Neural progenitor cell (in vitro differentiated cells): ENCODE data around the gene AUTS2. TPM values are rescaled to one million over a fixed set of nuclear protein-coding genes. Genes with fewer than 3 reads are reported as not detected.

ENCODE experiments used
- DNase-seq: peaks from one replicate; pipeline ENCODE4 v3.0.0-alpha.2; 2016; ENCODE audit warnings: low spot score
- H2AFZ ChIP-seq: fragments of 200-600 bp; sonication (generic); replicated peaks from 2 replicates; pipeline ENCODE4 v1.6.1; 2016; ENCODE audit warnings: antibody characterized with exemption
- H3F3A ChIP-seq: fragments of 200-600 bp; sonication (generic); 2 replicates; pipeline ENCODE4 v1.6.1; 2016; ENCODE audit warnings: antibody characterized with exemption, low read depth
- H3K27ac ChIP-seq: fragments of 200-600 bp; sonication (generic); 2 replicates; pipeline ENCODE4 v1.5.1; 2016; ENCODE audit warnings: mild to moderate bottlenecking
- H3K27me3 ChIP-seq: fragments of 200-600 bp; sonication (generic); 2 replicates; pipeline ENCODE4 v1.6.1; 2016; ENCODE audit warnings: mild to moderate bottlenecking, moderate library complexity
- H3K36me3 ChIP-seq: fragments of 200-600 bp; sonication (generic); 2 replicates; pipeline ENCODE4 v1.5.1; 2016
- H3K4me1 ChIP-seq: fragments of 200-600 bp; sonication (generic); 2 replicates; pipeline ENCODE4 v1.6.1; 2016; ENCODE audit warnings: mixed run types
- H3K4me2 ChIP-seq: fragments of 200-600 bp; sonication (generic); 2 replicates; pipeline ENCODE4 v1.6.1; 2016
- H3K4me3 ChIP-seq: fragments of 200-600 bp; sonication (generic); 2 replicates; pipeline ENCODE4 v1.5.1; 2016
- H3K79me2 ChIP-seq: fragments of 200-600 bp; sonication (generic); 2 replicates; pipeline ENCODE4 v1.6.1; 2016; ENCODE audit warnings: low read depth
- H3K9ac ChIP-seq: fragments of 200-600 bp; sonication (generic); 2 replicates; pipeline ENCODE4 v1.6.1; 2016
- H3K9me3 ChIP-seq: fragments of 200-600 bp; sonication (generic); 2 replicates; pipeline ENCODE4 v1.5.1; 2016; ENCODE audit warnings: low read depth
- H4K20me1 ChIP-seq: fragments of 200-600 bp; sonication (generic); 2 replicates; pipeline ENCODE4 v1.6.1; 2016; ENCODE audit warnings: low read depth
- H3K27ac Mint-ChIP-seq: 3 replicates; pipeline ENCODE4 v1.8.0; 2021; ENCODE audit warnings: mixed read lengths
- H3K27me3 Mint-ChIP-seq: 2 replicates; pipeline ENCODE4 v1.8.0; 2022; ENCODE audit warnings: low read depth, mild to moderate bottlenecking, inconsistent platforms, moderate library complexity, mixed read lengths; ENCODE audit not compliant: insufficient read depth
- H3K36me3 Mint-ChIP-seq: 3 replicates; pipeline ENCODE4 v1.8.0; 2021; ENCODE audit warnings: mixed read lengths
- H3K4me1 Mint-ChIP-seq: 3 replicates; pipeline ENCODE4 v1.8.0; 2021; ENCODE audit warnings: mixed read lengths
- H3K4me3 Mint-ChIP-seq: 3 replicates; pipeline ENCODE4 v1.8.0; 2021; ENCODE audit warnings: mild to moderate bottlenecking, moderate library complexity, mixed read lengths
- H3K9me3 Mint-ChIP-seq: 3 replicates; pipeline ENCODE4 v1.8.0; 2020; ENCODE audit warnings: mixed read lengths
- EZH2 ChIP-seq: fragments of 200-600 bp; sonication (generic); IDR thresholded peaks from 2 replicates; pipeline ENCODE4 v1.6.1; 2017; ENCODE audit warnings: antibody characterized with exemption, mild to moderate bottlenecking, moderate library complexity
- EZH2phosphoT487 ChIP-seq: fragments of 200-600 bp; sonication (generic); IDR thresholded peaks from 2 replicates; pipeline ENCODE4 v1.6.1; 2017; ENCODE audit warnings: antibody characterized with exemption
- total RNA-seq: library from RNA; depleted of rRNA; stranded (reverse); fragments of >200 nt; gene quantifications from 2 replicates; pipeline ENCODE4 v1.2.3, GENCODE V29; 2015; ENCODE audit warnings: low replicate concordance
- TF ChIP-seq, protein P1 (sequence below): fragments of 200-600 bp; sonication (generic); IDR thresholded peaks from 2 replicates; pipeline ENCODE4 v1.5.1; 2017; ENCODE audit warnings: antibody characterized with exemption, mild to moderate bottlenecking

The AUTS2 gene
- total RNA-seq, 1 donor from 2014 or later: 50.0 TPM

DNA sequence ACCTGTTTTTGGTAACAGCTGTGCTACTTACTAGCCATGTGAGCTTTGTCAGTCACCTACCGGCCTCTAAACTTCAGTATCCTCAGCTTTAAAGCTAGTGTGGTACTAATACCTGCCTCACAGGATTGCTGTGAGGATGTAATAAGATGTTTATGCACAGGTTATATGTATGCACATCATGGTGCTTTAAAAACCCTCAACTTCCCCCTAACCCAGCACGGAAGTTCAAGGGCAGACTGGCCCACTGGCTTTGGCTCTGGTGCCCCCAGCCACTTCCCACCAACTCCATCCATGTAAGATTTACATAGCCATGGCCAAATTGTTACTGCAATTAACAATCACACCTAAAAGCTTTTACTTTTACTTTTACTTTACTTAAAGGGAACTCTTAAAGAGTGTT lies 857.6 kb downstream of the AUTS2 start:
- Mint-ChIP-seq H3K36me3 (peaks cover 2% of the 10 kb centered on the region), H3K9me3 (no peaks in the 10 kb centered on the region), H3K27ac (no peak overlapping the region), H3K4me3 (no peak overlapping the region), H3K4me1 (peaks cover 28% of the 10 kb centered on the region), H3K27me3 (peaks cover 2% of the 10 kb centered on the region)
- Histone ChIP-seq H3K79me2 (no peaks in the 10 kb centered on the region), H2AFZ (no peak overlapping the region), H4K20me1 (no peaks in the 10 kb centered on the region), H3K9me3 (no peaks in the 10 kb centered on the region), H3K4me3 (no peak overlapping the region), H3K4me1 (peaks cover 8% of the 10 kb centered on the region), H3K4me2 (no peak overlapping the region), H3K27ac (no peak overlapping the region), H3K9ac (no peak overlapping the region), H3K27me3 (no peaks in the 10 kb centered on the region), H3K36me3 (no peaks in the 10 kb centered on the region), H3F3A (peaks cover 2% of the 10 kb centered on the region)
- no peak for DNase-seq
- TF ChIP-seq EZH2phosphoT487 (no peak), EZH2 (no peak)
- TF ChIP-seq, protein P1, sequence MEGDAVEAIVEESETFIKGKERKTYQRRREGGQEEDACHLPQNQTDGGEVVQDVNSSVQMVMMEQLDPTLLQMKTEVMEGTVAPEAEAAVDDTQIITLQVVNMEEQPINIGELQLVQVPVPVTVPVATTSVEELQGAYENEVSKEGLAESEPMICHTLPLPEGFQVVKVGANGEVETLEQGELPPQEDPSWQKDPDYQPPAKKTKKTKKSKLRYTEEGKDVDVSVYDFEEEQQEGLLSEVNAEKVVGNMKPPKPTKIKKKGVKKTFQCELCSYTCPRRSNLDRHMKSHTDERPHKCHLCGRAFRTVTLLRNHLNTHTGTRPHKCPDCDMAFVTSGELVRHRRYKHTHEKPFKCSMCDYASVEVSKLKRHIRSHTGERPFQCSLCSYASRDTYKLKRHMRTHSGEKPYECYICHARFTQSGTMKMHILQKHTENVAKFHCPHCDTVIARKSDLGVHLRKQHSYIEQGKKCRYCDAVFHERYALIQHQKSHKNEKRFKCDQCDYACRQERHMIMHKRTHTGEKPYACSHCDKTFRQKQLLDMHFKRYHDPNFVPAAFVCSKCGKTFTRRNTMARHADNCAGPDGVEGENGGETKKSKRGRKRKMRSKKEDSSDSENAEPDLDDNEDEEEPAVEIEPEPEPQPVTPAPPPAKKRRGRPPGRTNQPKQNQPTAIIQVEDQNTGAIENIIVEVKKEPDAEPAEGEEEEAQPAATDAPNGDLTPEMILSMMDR: no peak

DNA sequence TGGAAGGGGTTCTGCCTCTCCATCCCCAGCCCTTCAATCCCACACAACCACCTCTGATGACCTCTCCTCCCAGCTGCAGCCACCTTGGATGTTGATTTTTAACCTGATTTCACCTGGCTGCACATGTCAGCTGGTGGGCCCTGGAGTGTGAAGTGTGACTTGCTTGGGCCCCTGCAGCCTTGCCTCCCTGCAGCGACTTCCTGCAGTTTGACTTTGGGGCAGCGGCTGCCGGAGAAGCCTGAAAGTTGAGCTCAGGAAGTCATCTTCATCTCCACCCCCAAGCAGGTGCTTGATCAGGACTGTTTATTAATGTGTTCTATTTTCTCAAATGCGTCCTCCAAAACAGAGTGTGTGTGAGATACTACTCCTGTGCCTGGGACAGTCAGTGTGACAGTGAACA lies 858.4 kb downstream of the AUTS2 start:
- Histone ChIP-seq H3K27ac (no peak overlapping the region), H3K27me3 (no peaks in the 10 kb centered on the region), H3K4me3 (no peak overlapping the region), H3K79me2 (no peaks in the 10 kb centered on the region), H4K20me1 (no peaks in the 10 kb centered on the region), H3K9me3 (no peaks in the 10 kb centered on the region), H3K9ac (no peak overlapping the region), H3K36me3 (no peaks in the 10 kb centered on the region), H3K4me1 (peaks cover 8% of the 10 kb centered on the region), H3K4me2 (no peak overlapping the region), H3F3A (peaks cover 2% of the 10 kb centered on the region), H2AFZ (no peak overlapping the region)
- no peak overlapping the region for H3K4me3 Mint-ChIP-seq
- peaks cover 2% of the 10 kb centered on the region for H3K36me3 Mint-ChIP-seq
- H3K27ac Mint-ChIP-seq: no peak overlapping the region
- DNase-seq: no peak
- TF ChIP-seq EZH2phosphoT487: no peak
- TF ChIP-seq, protein P1: no peak
- TF ChIP-seq EZH2: no peak
- no peaks in the 10 kb centered on the region for H3K9me3 Mint-ChIP-seq
- peaks cover 2% of the 10 kb centered on the region for H3K27me3 Mint-ChIP-seq
- H3K4me1 Mint-ChIP-seq: peaks cover 29% of the 10 kb centered on the region

DNA sequence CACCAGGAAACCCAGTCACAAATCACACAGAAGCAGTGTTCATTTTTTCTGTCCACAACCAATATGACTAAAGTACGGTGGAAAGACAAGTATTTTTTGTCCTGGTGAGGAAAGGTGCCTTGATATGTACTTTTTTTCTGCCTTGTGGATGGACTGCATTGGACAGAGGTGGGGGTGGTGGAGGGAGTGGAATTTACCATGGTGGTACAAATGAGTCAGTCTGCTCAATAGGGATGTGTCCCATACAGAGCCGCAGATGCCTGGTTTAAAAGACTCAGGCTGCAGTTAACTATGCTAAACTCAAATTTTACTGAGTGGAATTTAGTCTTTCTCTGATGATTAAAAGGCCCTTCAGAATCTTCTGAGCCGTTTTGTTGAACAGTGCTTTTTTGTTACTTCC lies 859.2 kb downstream of the AUTS2 start:
- DNase-seq: no peak
- H3K27ac ChIP-seq: no peak overlapping the region
- H2AFZ ChIP-seq: no peak overlapping the region
- no peak overlapping the region for H3K4me3 ChIP-seq
- peaks cover 8% of the 10 kb centered on the region for H3K4me1 ChIP-seq
- H3K27ac Mint-ChIP-seq: peak overlapping the region; percentile 70
- H3K36me3 Mint-ChIP-seq: peaks cover 2% of the 10 kb centered on the region
- no peaks in the 10 kb centered on the region for H3K36me3 ChIP-seq
- H3K4me2 ChIP-seq: no peak overlapping the region
- no peak overlapping the region for H3K9ac ChIP-seq
- H3K4me3 Mint-ChIP-seq: no peak overlapping the region
- H4K20me1 ChIP-seq: no peaks in the 10 kb centered on the region
- H3F3A ChIP-seq: peaks cover 2% of the 10 kb centered on the region
- H3K27me3 Mint-ChIP-seq: peaks cover 2% of the 10 kb centered on the region
- no peaks in the 10 kb centered on the region for H3K9me3 ChIP-seq
- H3K9me3 Mint-ChIP-seq: no peaks in the 10 kb centered on the region
- H3K27me3 ChIP-seq: no peaks in the 10 kb centered on the region
- no peaks in the 10 kb centered on the region for H3K79me2 ChIP-seq
- no peak for TF ChIP-seq EZH2phosphoT487
- peaks cover 29% of the 10 kb centered on the region for H3K4me1 Mint-ChIP-seq

DNA sequence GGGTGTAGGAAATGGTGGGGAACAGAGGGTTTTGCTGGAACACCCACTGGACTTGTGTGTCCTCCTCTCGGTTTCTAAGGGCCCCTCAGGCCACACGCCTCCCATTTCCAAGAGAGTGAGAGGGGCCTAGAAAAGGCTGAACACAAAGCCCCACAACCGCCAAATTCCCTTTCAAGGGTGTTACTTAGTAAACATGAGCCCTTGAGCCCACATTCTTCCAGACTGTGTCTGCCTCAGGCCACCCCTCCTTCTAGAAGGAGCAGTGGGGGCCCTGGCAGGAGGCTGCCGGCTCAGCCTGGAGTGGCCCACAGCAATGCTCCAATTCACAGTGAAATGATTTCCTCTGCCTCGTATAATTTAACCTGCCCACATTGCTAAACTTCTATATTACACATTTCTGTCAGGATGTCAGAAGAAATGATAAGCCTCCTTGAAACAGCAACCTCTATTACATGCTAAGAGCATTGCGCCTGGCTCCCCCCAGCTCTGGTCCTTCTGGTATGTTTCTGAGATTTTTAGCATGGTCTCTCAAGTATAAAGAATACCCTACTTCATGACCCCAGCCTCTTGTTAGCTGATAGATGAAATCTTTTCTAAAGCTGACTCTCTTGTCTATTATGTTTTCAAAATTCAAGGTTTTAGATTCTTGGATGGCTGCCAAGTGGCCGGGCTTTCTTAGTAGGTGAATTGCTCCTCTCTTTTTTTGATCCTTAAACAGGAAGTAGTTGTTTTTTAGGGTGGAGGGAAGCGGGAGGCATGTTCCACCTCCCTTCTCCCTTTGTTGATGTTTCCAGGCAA lies 859.8 kb downstream of the AUTS2 start:
- Mint-ChIP-seq H3K4me1 (peaks cover 31% of the 10 kb centered on the region), H3K9me3 (no peaks in the 10 kb centered on the region), H3K27me3 (no peaks in the 10 kb centered on the region), H3K27ac (peak overlapping the region; percentile 70), H3K36me3 (peaks cover 2% of the 10 kb centered on the region), H3K4me3 (peak overlapping the region; percentile 62)
- H2AFZ ChIP-seq: no peak overlapping the region
- DNase-seq: peak; percentile 49
- H3K27me3 ChIP-seq: no peaks in the 10 kb centered on the region
- TF ChIP-seq, protein P1: no peak
- TF ChIP-seq EZH2phosphoT487: no peak
- TF ChIP-seq EZH2: no peak
- no peak overlapping the region for H3K27ac ChIP-seq
- peak overlapping the region; percentile 9 for H3K4me2 ChIP-seq
- H3K9me3 ChIP-seq: no peaks in the 10 kb centered on the region
- no peaks in the 10 kb centered on the region for H3K79me2 ChIP-seq
- peaks cover 8% of the 10 kb centered on the region for H3K4me1 ChIP-seq
- H3K9ac ChIP-seq: no peak overlapping the region
- H4K20me1 ChIP-seq: no peaks in the 10 kb centered on the region
- H3F3A ChIP-seq: peaks cover 2% of the 10 kb centered on the region
- H3K36me3 ChIP-seq: no peaks in the 10 kb centered on the region
- no peak overlapping the region for H3K4me3 ChIP-seq
